ENCODE measurements around the gene JAKMIP3. TPM values are rescaled to one million over a fixed set of nuclear protein-coding genes. Genes with fewer than 3 reads are reported as not detected.

Gene JAKMIP3
- total and polyA plus RNA-seq, 9 of the 15 experiments (the other 6 are each of a cell fraction or from before 2014, with no cell fraction given): 0.04 TPM; not detected in 8

GRCh38 chr10:132023092-132023811 is 42.5 kb upstream of the JAKMIP3 start (continued):
- TF ChIP-seq SMC3 (conservative IDR thresholded peaks at IDR 0.05; ENCODE audit: insufficient read depth, low read depth, low read length): peak; percentile 92
- TF ChIP-seq CREM (IDR thresholded peaks at IDR 0.05; ENCODE audit: low read depth): peak; percentile 26; the same call in 1 of the 2 replicates
- TF ChIP-seq POLR2H (tag; IDR thresholded peaks at IDR 0.05; ENCODE audit: low read depth): no peak
- 0 out of 2 replicates have a peak, but pooled peaks have one; percentile 25 for TF ChIP-seq SMAD4 (CRISPR knock-in tag; conservative IDR thresholded peaks at IDR 0.05)
- no peak for TF ChIP-seq ZBTB8A (IDR thresholded peaks at IDR 0.05; ENCODE audit: partially characterized antibody)
- TF ChIP-seq, protein P1, sequence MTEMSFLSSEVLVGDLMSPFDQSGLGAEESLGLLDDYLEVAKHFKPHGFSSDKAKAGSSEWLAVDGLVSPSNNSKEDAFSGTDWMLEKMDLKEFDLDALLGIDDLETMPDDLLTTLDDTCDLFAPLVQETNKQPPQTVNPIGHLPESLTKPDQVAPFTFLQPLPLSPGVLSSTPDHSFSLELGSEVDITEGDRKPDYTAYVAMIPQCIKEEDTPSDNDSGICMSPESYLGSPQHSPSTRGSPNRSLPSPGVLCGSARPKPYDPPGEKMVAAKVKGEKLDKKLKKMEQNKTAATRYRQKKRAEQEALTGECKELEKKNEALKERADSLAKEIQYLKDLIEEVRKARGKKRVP (CRISPR knock-in tag; IDR thresholded peaks at IDR 0.05): no peak
- TF ChIP-seq CTCF (IDR thresholded peaks at IDR 0.05 in 2 of 3, conservative IDR thresholded peaks at IDR 0.05 in 1 of 3; ENCODE audit: insufficient read depth in 2 of 3, low read depth in 1 of 3, low read length in 3 of 3): peak; percentile 81 to 89 (median 85)
- no peak for TF ChIP-seq ZNF584 (CRISPR knock-in tag; IDR thresholded peaks at IDR 0.05; ENCODE audit: low read depth)
- TF ChIP-seq PTRF (tag; IDR thresholded peaks at IDR 0.05): no peak
- no peak for TF ChIP-seq ZNF134 (CRISPR knock-in tag; conservative IDR thresholded peaks at IDR 0.05)
- TF ChIP-seq, protein P2, sequence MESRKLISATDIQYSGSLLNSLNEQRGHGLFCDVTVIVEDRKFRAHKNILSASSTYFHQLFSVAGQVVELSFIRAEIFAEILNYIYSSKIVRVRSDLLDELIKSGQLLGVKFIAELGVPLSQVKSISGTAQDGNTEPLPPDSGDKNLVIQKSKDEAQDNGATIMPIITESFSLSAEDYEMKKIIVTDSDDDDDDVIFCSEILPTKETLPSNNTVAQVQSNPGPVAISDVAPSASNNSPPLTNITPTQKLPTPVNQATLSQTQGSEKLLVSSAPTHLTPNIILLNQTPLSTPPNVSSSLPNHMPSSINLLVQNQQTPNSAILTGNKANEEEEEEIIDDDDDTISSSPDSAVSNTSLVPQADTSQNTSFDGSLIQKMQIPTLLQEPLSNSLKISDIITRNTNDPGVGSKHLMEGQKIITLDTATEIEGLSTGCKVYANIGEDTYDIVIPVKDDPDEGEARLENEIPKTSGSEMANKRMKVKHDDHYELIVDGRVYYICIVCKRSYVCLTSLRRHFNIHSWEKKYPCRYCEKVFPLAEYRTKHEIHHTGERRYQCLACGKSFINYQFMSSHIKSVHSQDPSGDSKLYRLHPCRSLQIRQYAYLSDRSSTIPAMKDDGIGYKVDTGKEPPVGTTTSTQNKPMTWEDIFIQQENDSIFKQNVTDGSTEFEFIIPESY (CRISPR knock-in tag; IDR thresholded peaks at IDR 0.05): 0 out of 2 replicates have a peak, but pooled peaks have one; percentile 25
- TF ChIP-seq PATZ1 (CRISPR knock-in tag; IDR thresholded peaks at IDR 0.05; ENCODE audit: borderline replicate concordance): no peak
- TF ChIP-seq, protein P3, sequence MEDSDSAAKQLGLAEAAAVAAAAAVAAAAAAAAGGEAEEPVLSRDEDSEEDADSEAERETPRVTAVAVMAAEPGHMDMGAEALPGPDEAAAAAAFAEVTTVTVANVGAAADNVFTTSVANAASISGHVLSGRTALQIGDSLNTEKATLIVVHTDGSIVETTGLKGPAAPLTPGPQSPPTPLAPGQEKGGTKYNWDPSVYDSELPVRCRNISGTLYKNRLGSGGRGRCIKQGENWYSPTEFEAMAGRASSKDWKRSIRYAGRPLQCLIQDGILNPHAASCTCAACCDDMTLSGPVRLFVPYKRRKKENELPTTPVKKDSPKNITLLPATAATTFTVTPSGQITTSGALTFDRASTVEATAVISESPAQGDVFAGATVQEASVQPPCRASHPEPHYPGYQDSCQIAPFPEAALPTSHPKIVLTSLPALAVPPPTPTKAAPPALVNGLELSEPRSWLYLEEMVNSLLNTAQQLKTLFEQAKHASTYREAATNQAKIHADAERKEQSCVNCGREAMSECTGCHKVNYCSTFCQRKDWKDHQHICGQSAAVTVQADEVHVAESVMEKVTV (CRISPR knock-in tag; IDR thresholded peaks at IDR 0.05): peak; percentile 74
- TF ChIP-seq C11orf30 (IDR thresholded peaks at IDR 0.05; ENCODE audit: low read depth): peak; percentile 55; the same call in 1 of the 2 replicates
- TF ChIP-seq PTTG1 (tag; IDR thresholded peaks at IDR 0.05; ENCODE audit: low read depth): no peak
- TF ChIP-seq L3MBTL2 (IDR thresholded peaks at IDR 0.05): peak; percentile 40; the same call in 1 of the 2 replicates
- TF ChIP-seq BHLHE40 (IDR thresholded peaks at IDR 0.05; ENCODE audit: low read length): peak; percentile 62
- TF ChIP-seq CC2D1A (IDR thresholded peaks at IDR 0.05): 0 out of 2 replicates have a peak, but pooled peaks have one; percentile 26

All from K562 (cell line).